ENCODE measurements around the gene FOXD4L1.
"Not testable (repeated sequence)": the region's sequence is repeated elsewhere in the genome, so short reads cannot be mapped to it uniquely, and the experiment has no call there.

FOXD4L1 gene

GRCh38 chr2:113498365-113498764 is at the start of gene FOXD4L1:
TSS of gene FOXD4L1 (plus strand) at chr2:113498665. CDS start at chr2:113499257, 592 bp downstream.
- H3K9me3 ChIP-seq (ENCODE audit: insufficient read depth, low read length); DNase-seq (ENCODE audit: low read depth, low spot score); H3K36me3 ChIP-seq (ENCODE audit: insufficient read depth, insufficient read length, low read length); H3K9ac ChIP-seq (ENCODE audit: insufficient read length, low read depth); H3K4me1 ChIP-seq (ENCODE audit: insufficient read depth, insufficient read length); H3K4me3 ChIP-seq (ENCODE audit: insufficient read length, low read depth): not testable (repeated sequence)
- peaks cover 37% of the 10 kb centered on the region for H3K27me3 ChIP-seq (ENCODE audit: insufficient read depth, insufficient read length)

- H3K4me3 ChIP-seq (ENCODE audit: insufficient read length, low read depth); H3K36me3 ChIP-seq (ENCODE audit: insufficient read depth, insufficient read length, low read length); H3K4me1 ChIP-seq (ENCODE audit: insufficient read depth, insufficient read length); H3K9me3 ChIP-seq (ENCODE audit: insufficient read depth, low read length); H3K9ac ChIP-seq (ENCODE audit: insufficient read length, low read depth); H3K27me3 ChIP-seq (ENCODE audit: insufficient read depth, insufficient read length); DNase-seq (ENCODE audit: low read depth, low spot score): not testable (repeated sequence)
Observed at GRCh38 chr2:113465770-113466169, 32.7 kb upstream of the FOXD4L1 start.

DNA sequence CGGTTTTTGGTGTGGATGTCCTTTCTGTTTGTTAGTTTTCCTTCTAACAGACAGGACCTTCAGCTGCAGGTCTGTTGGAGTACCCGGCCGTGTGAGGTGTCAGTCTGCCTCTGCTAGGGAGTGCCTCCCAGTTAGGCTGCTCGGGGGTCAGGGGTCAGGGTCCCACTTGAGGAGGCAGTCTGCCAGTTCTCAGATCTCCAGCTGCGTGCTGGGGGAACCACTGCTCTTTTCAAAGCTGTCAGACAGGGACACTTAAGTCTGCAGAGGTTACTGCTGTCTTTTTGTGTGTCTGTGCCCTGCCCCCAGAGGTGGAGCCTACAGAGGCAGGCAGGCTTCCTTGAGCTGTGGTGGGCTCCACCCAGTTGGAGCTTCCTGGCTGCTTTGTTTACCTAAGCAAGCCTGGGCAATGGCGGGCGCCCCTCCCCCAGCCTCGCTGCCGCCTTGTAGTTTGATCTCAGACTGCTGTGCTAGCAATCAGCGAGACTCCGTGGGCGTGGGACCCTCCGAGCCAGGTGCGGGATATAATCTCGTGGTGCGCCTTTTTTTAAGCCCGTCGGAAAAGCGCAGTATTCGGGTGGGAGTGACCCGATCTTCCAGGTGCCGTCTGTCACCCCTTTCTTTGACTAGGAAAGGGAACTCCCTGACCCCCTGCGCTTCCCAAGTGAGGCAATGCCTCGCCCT is 21.6 kb upstream of the FOXD4L1 start:
- not testable (repeated sequence) for H3K27me3 ChIP-seq (ENCODE audit: insufficient read depth, insufficient read length); H3K4me1 ChIP-seq (ENCODE audit: insufficient read depth, insufficient read length); DNase-seq (ENCODE audit: low read depth, low spot score); H3K9me3 ChIP-seq (ENCODE audit: insufficient read depth, low read length); H3K36me3 ChIP-seq (ENCODE audit: insufficient read depth, insufficient read length, low read length); H3K9ac ChIP-seq (ENCODE audit: insufficient read length, low read depth); H3K4me3 ChIP-seq (ENCODE audit: insufficient read length, low read depth)

DNA sequence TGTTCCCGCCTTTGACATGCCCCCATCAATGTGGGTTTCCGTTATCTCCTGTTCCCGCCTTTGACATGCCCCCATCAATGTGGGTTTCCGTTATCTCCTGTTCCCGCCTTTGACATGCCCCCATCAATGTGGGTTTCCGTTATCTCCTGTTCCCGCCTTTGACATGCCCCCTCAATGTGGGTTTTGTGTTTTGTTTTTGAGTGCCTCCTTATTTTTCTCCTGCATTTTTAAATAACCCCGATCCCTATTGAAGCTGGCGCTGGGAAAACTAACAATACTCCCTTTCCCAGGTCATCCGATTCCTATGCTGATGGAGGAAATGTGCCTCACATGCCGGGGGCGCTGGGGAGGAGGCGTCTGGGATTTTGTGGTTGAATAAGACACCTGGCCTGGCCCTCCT is 1.9 kb upstream of the FOXD4L1 start:
- not testable (repeated sequence) for H3K4me3 ChIP-seq (ENCODE audit: insufficient read length, low read depth); H3K9ac ChIP-seq (ENCODE audit: insufficient read length, low read depth); H3K9me3 ChIP-seq (ENCODE audit: insufficient read depth, low read length); H3K36me3 ChIP-seq (ENCODE audit: insufficient read depth, insufficient read length, low read length); DNase-seq (ENCODE audit: low read depth, low spot score); H3K4me1 ChIP-seq (ENCODE audit: insufficient read depth, insufficient read length)
- H3K27me3 ChIP-seq (ENCODE audit: insufficient read depth, insufficient read length), result peaks cover 21% of the 10 kb centered on the region

DNA sequence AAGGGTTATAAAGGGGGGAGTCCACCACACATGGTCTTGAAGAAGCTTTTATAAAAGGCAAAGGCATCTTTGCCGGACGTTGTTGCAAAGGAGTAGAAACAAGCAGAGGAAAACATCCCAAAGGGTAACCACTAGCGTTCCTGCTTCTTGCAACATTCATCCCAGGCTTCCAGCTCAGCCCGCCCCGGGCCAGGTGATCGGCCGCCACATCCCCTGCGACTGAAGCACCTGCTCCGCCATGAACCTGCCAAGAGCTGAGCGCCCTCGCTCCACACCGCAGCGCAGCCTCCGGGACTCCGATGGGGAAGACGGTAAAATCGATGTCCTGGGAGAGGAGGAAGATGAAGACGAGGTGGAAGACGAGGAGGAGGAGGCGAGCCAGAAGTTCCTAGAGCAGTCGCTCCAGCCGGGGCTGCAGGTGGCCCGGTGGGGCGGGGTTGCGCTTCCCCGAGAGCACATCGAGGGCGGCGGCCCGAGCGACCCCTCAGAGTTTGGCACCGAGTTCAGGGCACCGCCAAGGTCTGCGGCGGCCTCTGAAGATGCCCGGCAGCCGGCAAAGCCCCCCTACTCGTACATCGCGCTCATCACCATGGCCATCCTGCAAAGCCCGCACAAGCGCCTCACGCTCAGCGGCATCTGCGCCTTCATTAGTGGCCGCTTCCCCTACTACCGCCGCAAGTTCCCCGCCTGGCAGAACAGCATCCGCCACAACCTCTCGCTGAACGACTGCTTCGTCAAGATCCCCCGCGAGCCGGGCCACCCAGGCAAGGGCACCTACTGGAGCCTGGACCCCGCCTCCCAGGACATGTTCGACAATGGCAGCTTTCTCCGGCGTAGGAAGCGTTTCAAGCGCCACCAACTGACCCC is 787 bp downstream of the FOXD4L1 start:
- not testable (repeated sequence) for H3K9me3 ChIP-seq (ENCODE audit: insufficient read depth, low read length); H3K36me3 ChIP-seq (ENCODE audit: insufficient read depth, insufficient read length, low read length); H3K4me1 ChIP-seq (ENCODE audit: insufficient read depth, insufficient read length); DNase-seq (ENCODE audit: low read depth, low spot score); H3K4me3 ChIP-seq (ENCODE audit: insufficient read length, low read depth); H3K9ac ChIP-seq (ENCODE audit: insufficient read length, low read depth)
- peaks cover 45% of the 10 kb centered on the region for H3K27me3 ChIP-seq (ENCODE audit: insufficient read depth, insufficient read length)

DNA sequence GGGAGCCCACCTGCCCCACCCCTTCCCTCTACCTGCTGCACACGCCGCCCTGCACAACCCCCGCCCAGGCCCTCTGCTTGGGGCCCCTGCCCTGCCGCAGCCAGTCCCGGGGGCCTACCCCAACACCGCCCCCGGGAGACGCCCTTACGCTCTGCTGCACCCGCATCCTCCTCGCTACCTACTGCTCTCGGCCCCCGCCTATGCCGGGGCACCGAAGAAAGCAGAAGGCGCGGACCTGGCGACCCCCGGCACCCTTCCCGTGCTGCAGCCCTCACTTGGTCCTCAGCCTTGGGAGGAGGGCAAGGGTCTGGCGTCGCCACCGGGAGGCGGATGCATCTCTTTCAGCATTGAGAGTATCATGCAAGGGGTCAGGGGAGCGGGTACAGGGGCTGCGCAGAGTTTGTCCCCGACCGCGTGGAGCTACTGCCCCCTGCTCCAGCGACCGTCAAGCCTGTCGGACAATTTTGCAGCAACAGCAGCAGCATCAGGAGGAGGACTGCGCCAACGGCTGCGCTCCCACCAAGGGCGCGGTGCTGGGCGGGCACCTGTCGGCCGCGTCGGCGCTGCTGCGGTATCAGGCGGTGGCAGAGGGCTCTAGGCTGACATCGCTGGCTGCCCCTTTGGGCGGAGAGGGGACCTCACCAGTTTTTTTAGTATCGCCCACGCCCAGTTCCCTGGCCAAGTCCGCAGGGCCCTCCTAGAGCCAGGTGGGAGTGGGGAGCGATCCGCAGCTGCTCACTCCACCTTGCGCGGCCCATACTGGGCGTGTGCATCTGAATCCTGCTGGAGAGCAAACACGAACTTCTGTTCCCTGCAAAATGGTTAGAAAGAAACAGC is 1.6 kb downstream of the FOXD4L1 start:
- not testable (repeated sequence) for H3K9me3 ChIP-seq (ENCODE audit: insufficient read depth, low read length); DNase-seq (ENCODE audit: low read depth, low spot score); H3K4me1 ChIP-seq (ENCODE audit: insufficient read depth, insufficient read length); H3K4me3 ChIP-seq (ENCODE audit: insufficient read length, low read depth); H3K9ac ChIP-seq (ENCODE audit: insufficient read length, low read depth); H3K36me3 ChIP-seq (ENCODE audit: insufficient read depth, insufficient read length, low read length)
- TF ChIP-seq SUZ12 (IDR thresholded peaks at IDR 0.05; ENCODE audit: extremely low read depth, insufficient read depth, insufficient read length), result peak; percentile 74
- H3K27me3 ChIP-seq (ENCODE audit: insufficient read depth, insufficient read length), result peaks cover 50% of the 10 kb centered on the region

GRCh38 chr2:113500723-113501038 is 2.2 kb downstream of the FOXD4L1 start:
- not testable (repeated sequence) for H3K4me3 ChIP-seq (ENCODE audit: insufficient read length, low read depth); H3K4me1 ChIP-seq (ENCODE audit: insufficient read depth, insufficient read length); H3K9ac ChIP-seq (ENCODE audit: insufficient read length, low read depth); DNase-seq (ENCODE audit: low read depth, low spot score); H3K36me3 ChIP-seq (ENCODE audit: insufficient read depth, insufficient read length, low read length); H3K9me3 ChIP-seq (ENCODE audit: insufficient read depth, low read length)
- peak; percentile 24 for TF ChIP-seq SUZ12 (IDR thresholded peaks at IDR 0.05; ENCODE audit: extremely low read depth, insufficient read depth, insufficient read length)
- H3K27me3 ChIP-seq (ENCODE audit: insufficient read depth, insufficient read length), result peaks cover 55% of the 10 kb centered on the region

DNA sequence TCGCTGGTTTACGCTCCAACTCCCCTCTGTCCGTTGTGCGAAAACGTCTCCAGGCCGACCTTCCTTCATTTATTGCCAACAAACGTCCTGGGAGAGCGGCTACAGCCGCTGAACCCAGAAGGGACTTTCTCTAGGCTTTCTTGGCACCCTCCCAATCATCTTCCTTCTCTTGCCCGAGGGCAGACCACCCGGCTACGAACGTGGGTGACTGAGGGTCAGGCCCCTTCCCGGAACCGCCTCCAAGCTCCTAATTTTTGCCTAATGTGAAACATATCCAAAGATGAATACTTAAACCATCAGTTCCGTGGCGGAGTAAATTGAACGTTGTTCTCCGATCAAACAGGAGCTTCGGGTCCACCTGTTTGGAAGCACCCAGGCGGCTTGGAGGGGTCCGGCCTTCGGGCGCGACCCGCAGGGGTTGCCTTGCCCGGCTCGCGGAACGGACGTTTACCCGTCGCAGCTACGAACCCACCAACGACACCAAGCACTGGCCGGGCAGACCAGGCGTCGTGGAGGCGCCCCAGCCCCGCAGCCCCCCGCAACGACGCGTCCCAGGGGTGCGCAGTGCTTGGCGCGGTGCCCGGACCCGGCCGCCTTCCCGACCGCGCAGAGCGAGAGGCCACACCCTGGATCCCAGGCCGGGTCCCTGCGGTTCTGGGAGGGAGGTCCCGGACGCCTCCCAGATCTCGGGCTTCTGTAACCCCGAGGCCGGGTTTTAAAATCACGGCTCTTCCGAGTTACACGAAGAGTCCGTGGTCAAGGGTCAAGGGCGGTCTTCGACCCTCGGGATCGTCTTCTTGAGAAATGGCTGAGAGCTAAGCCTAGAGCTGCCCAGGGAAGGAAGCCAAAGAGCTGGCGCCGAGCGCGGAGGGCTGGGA is 4.0 kb downstream of the FOXD4L1 start:
- H3K9ac ChIP-seq (ENCODE audit: insufficient read length, low read depth); DNase-seq (ENCODE audit: low read depth, low spot score); H3K36me3 ChIP-seq (ENCODE audit: insufficient read depth, insufficient read length, low read length); H3K4me1 ChIP-seq (ENCODE audit: insufficient read depth, insufficient read length); H3K9me3 ChIP-seq (ENCODE audit: insufficient read depth, low read length): not testable (repeated sequence)
- H3K4me3 ChIP-seq (ENCODE audit: insufficient read length, low read depth), result peak overlapping the region; percentile 46
- H3K27me3 ChIP-seq (ENCODE audit: insufficient read depth, insufficient read length), result peaks cover 64% of the 10 kb centered on the region

All from NT2/D1 (cell line).